Bladder microvascular endothelial cell (primary cell): ENCODE data around the gene CLEC7A. TPM values are rescaled to one million over a fixed set of nuclear protein-coding genes. Genes with fewer than 3 reads are reported as not detected.

ENCODE experiments used
- total RNA-seq: library from RNA; depleted of rRNA; stranded (reverse); fragments of >200 nt; gene quantifications from 2 replicates; pipeline ENCODE4 v1.2.3, GENCODE V29; 2014

CLEC7A gene
- 0.16 and 0.25 TPM in 2 replicates for total RNA-seq

DNA sequence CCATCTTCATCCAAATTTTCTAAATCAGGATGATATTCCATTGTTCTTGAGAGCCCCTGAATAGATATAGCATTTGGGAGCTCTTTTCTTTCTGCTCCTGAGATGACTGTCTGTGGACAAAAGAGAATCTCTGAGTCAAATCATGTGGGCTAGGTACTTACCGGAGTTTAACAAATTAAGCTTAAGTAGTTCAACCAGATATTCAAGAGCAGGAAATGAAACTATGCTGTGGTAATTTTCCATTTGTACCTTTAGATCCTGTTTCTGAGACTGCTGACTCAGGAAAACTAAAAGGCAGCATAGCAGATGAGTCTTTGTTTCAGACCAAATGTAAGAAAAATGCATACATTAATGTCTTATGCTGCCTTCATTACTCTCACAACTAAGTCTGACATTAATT, at the start of gene CLEC7A:
Gene CLEC7A, minus strand, starts transcription at position 158 of the 400 bp plus-strand sequence. Its CDS starts 117 bp downstream, at position 41.

GRCh38 chr12:10178821-10179220, 48.8 kb upstream of the CLEC7A start, which contains the start of gene TMEM52B:
TMEM52B (plus strand) TSS chr12:10179032; CDS start chr12:10179575, 543 bp downstream.

GRCh38 chr12:10171973-10172728, 42.2 kb upstream of the CLEC7A start, which contains the start of gene OLR1:
OLR1 (minus strand) TSS chr12:10172132; CDS start chr12:10172077, 55 bp downstream.

DNA sequence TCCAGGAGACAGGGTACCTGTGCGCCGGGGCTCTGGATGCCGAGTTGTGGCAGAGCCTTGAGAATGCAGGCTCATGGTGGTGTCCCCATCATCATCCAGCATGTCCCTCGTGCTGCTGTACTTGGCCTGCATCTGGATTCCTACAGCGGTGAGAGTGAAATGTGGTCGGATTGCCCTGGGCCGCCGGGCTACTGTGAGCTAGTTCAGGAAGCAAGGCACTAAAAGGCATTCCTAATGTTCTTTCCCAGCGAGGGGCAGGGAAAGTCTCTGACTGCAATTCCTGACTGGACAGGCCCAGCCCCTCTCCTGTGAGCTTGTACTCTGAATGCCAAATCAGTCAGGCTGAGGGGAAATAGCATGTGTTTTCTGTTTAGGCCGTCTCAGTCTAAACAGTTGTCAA, 31.2 kb downstream of the CLEC7A start, which contains the start of gene CLEC1A:
Gene CLEC1A, minus strand, starts transcription at position 195 of the 400 bp plus-strand sequence. Its CDS starts 63 bp downstream, at position 132.

Other genes with a start within 250 kb of the CLEC7A start
- gene KLRF2, start 248.7 kb downstream of the CLEC7A start, total RNA-seq = not detected in 2 replicates
- gene CLEC2A, start 197.8 kb downstream of the CLEC7A start, total RNA-seq = not detected in 2 replicates
- gene CLEC12A, start 158.8 kb downstream of the CLEC7A start, total RNA-seq = not detected in 2 replicates
- gene CLEC1B, start 131.1 kb downstream of the CLEC7A start, total RNA-seq = not detected in 2 replicates
- 0.16 TPM in 1 of 2 replicates, not detected in the other for gene CLEC12B, start 119.6 kb downstream of the CLEC7A start, total RNA-seq
- not detected in 2 replicates for gene CLEC9A, start 99.5 kb downstream of the CLEC7A start, total RNA-seq
- 22.3 and 28.0 TPM in 2 replicates for gene CLEC1A, start 31.2 kb downstream of the CLEC7A start, total RNA-seq
- under 0.01 TPM in 1 of 2 replicates, not detected in the other for gene OLR1, start 41.9 kb upstream of the CLEC7A start, total RNA-seq
- gene TMEM52B, start 48.8 kb upstream of the CLEC7A start, total RNA-seq = not detected in 2 replicates
- 34.0 and 141 TPM in 2 replicates for gene GABARAPL1, start 82.7 kb upstream of the CLEC7A start, total RNA-seq
- gene KLRD1, start 177.7 kb upstream of the CLEC7A start, total RNA-seq = 0.16 and 0.69 TPM in 2 replicates